Body of pancreas (tissue), 4 donors: ENCODE data around the gene CHRDL2. TPM values are rescaled to one million over a fixed set of nuclear protein-coding genes. Genes with fewer than 3 reads are reported as not detected.
A peak's percentile ranks its signal among the peaks of the same experiment; 100 is the strongest.

Experiments
- ATAC-seq: fragments of 150-250 bp; one replicate; pipeline ENCODE4 v1.9.1; 2016
- DNase-seq, 4 donors: peaks; one replicate each; pipeline ENCODE4 v3.0.0-alpha.2; 2019
- H3K27ac ChIP-seq, 4 donors: fragments of 200-600 bp; sonication (generic); 1 replicate in 3 of 4; 2 replicates in 1 of 4; pipeline versions ENCODE4 v1.5.1 to v1.6.1; 2016 to 2019; ENCODE audit warnings: mild to moderate bottlenecking in 1 of 4, mixed read lengths in 1 of 4, moderate library complexity in 1 of 4
- H3K27me3 ChIP-seq, 2 donors: fragments of 200-600 bp; sonication (generic); one replicate each; pipeline ENCODE4 v1.6.0; 2016; ENCODE audit warnings: mild to moderate bottlenecking in 1 of 2
- H3K36me3 ChIP-seq, 2 donors: fragments of 200-600 bp; sonication (generic); replicated peaks in 1 of 2; 2 replicates each; pipeline ENCODE4 v1.5.1; 2016; ENCODE audit warnings: low read depth in 2 of 2; ENCODE audit not compliant: insufficient read depth in 1 of 2
- H3K4me1 ChIP-seq: fragments of 200-600 bp; sonication (generic); one replicate; pipeline ENCODE4 v1.6.0; 2016
- H3K4me3 ChIP-seq, 2 donors: fragments of 200-600 bp; sonication (generic); 1 replicate in 1 of 2; 2 replicates in 1 of 2; pipeline ENCODE4 v1.5.1; 2016 to 2019
- H3K9me3 ChIP-seq, 3 donors: fragments of 200-600 bp; sonication (generic); 1 replicate in 2 of 3; 2 replicates in 1 of 3; pipeline ENCODE4 v1.5.1; 2016
- CTCF ChIP-seq, 7 experiments: fragments of 450-650 bp in 4 of 7; fragments of 200-600 bp in 3 of 7; sonication (generic) in 3 of 7; IDR thresholded peaks; one replicate each; pipeline ENCODE4 v1.5.1; 2016 to 2019; ENCODE audit warnings: antibody characterized with exemption in 7 of 7
- POLR2A ChIP-seq, 3 donors: fragments of 450-650 bp; IDR thresholded peaks; one replicate each; pipeline ENCODE4 v1.6.1; 2016; ENCODE audit warnings: antibody characterized with exemption in 3 of 3, mild to moderate bottlenecking in 2 of 3
- WGBS, 2 donors: methylation state at CpG; one replicate each; pipeline ENCODE4 v1.1.5; 2017; 5-methylcytosine and 5-hydroxymethylcytosine counted together
- intact Hi-C: fragments of 100-400 bp; cut with DNase I; formaldehyde crosslinking; loops from one replicate; pipeline ENCODE4 v1.15.1; 2023
- total RNA-seq, 2 donors: library from RNA; depleted of rRNA; stranded (reverse); fragments of >200 nt; gene quantifications; one replicate each; pipeline ENCODE4 v1.1.0, GENCODE V29; 2016

Gene CHRDL2
- total RNA-seq, 2 donors from 2014 or later: not detected

GRCh38 chr11:74703211-74703610 is 28.0 kb downstream of the CHRDL2 start:
- intact Hi-C loops: no loop called here
- H3K27me3 ChIP-seq: no peaks in the 10 kb centered on the region
- no peak for DNase-seq
- H3K36me3 ChIP-seq: no peaks in the 10 kb centered on the region
- H3K4me1 ChIP-seq: peaks cover 13% of the 10 kb centered on the region
- H3K4me3 ChIP-seq: no peak overlapping the region
- no peaks in the 10 kb centered on the region for H3K9me3 ChIP-seq
- 87 to 90% methylated on average over 7 to 13 of the region's 13 CpGs for WGBS, 2 donors
- ATAC-seq: no peak
- TF ChIP-seq POLR2A (IDR thresholded peaks at IDR 0.05) (no peak), CTCF (IDR thresholded peaks at IDR 0.05) (no peak)
- no peak overlapping the region for H3K27ac ChIP-seq

- Histone ChIP-seq H3K4me1 (peaks cover 20% of the 10 kb centered on the region), H3K9me3 (no peaks in the 10 kb centered on the region), H3K4me3 (no peak overlapping the region), H3K27me3 (no peaks in the 10 kb centered on the region), H3K27ac (no peak overlapping the region), H3K36me3 (no peaks in the 10 kb centered on the region)
- TF ChIP-seq POLR2A (IDR thresholded peaks at IDR 0.05): no peak
- TF ChIP-seq CTCF (IDR thresholded peaks at IDR 0.05): peak; percentile 80 to 96 (median 81)
- intact Hi-C loops: no loop called here
- ATAC-seq (peak; percentile 79), DNase-seq (peak; percentile 66 to 72 (median 69))
- WGBS, 2 donors: 45 to 47% methylated on average over 12 to 15 of the region's 15 CpGs
Observed at GRCh38 chr11:74702383-74703007, 28.7 kb downstream of the CHRDL2 start.

- H3K4me3 ChIP-seq: no peak overlapping the region
- H3K4me1 ChIP-seq: peaks cover 32% of the 10 kb centered on the region
- ATAC-seq: no peak
- no peak for DNase-seq
- no peak overlapping the region for H3K27ac ChIP-seq
- TF ChIP-seq POLR2A (IDR thresholded peaks at IDR 0.05) (no peak), CTCF (IDR thresholded peaks at IDR 0.05) (no peak)
- no peaks in the 10 kb centered on the region for H3K9me3 ChIP-seq
- intact Hi-C loops: no loop called here
- 62 to 68% methylated on average over 8 of the region's 8 CpGs for WGBS, 2 donors
- no peaks in the 10 kb centered on the region for H3K27me3 ChIP-seq
- no peaks in the 10 kb centered on the region for H3K36me3 ChIP-seq
Observed at GRCh38 chr11:74701351-74701750, 29.9 kb downstream of the CHRDL2 start.

- Histone ChIP-seq H3K27me3 (no peaks in the 10 kb centered on the region), H3K4me3 (no peak overlapping the region), H3K27ac (no peak overlapping the region), H3K9me3 (no peaks in the 10 kb centered on the region), H3K36me3 (no peaks in the 10 kb centered on the region), H3K4me1 (peaks cover 40% of the 10 kb centered on the region)
- WGBS, 2 donors: 77 to 84% methylated on average over 7 to 9 of the region's 9 CpGs
- intact Hi-C loops: no loop called here
- no peak for TF ChIP-seq CTCF (IDR thresholded peaks at IDR 0.05)
- TF ChIP-seq POLR2A (IDR thresholded peaks at IDR 0.05): no peak
- DNase-seq: no peak
- ATAC-seq: no peak
Observed at GRCh38 chr11:74699615-74700396, 31.4 kb downstream of the CHRDL2 start.
